CD4-positive, alpha-beta T cell treated with Interleukin-4 for 4 hours (primary cell): Measurements from ENCODE around the gene SNX8.
"Not testable (repeated sequence)": the region's sequence is repeated elsewhere in the genome, so short reads cannot be mapped to it uniquely, and the experiment has no call there.

Experiments
- DNase-seq: peaks from one replicate; pipeline ENCODE4 v3.0.0-alpha.2; 2020

SNX8 gene

GRCh38 chr7:2289621-2290020, 24.6 kb downstream of the SNX8 start:
- DNase-seq = no peak

- no peak for DNase-seq
These were observed 25.1 kb downstream of the SNX8 start for GRCh38 chr7:2289111-2289586.

- DNase-seq = no peak
These were observed 25.7 kb downstream of the SNX8 start for GRCh38 chr7:2288503-2288902.

GRCh38 chr7:2287745-2288144, 26.5 kb downstream of the SNX8 start:
- DNase-seq = no peak

- no peak for DNase-seq
These were observed 31.2 kb downstream of the SNX8 start for GRCh38 chr7:2283074-2283473.

- no peak for DNase-seq
These were observed 32.0 kb downstream of the SNX8 start for GRCh38 chr7:2282185-2282751.

- no peak for DNase-seq
These were observed 32.7 kb downstream of the SNX8 start for GRCh38 chr7:2281541-2281940.

- DNase-seq = no peak
These were observed 33.8 kb downstream of the SNX8 start for GRCh38 chr7:2280424-2280823.

- no peak for DNase-seq
These were observed 34.3 kb downstream of the SNX8 start for GRCh38 chr7:2279896-2280295.

GRCh38 chr7:2278026-2278425, 36.2 kb downstream of the SNX8 start:
- DNase-seq = no peak

- no peak for DNase-seq
These were observed 38.1 kb downstream of the SNX8 start for GRCh38 chr7:2276107-2276506.

GRCh38 chr7:2275101-2275500, 39.1 kb downstream of the SNX8 start:
- DNase-seq = no peak

- no peak for DNase-seq
These were observed 39.6 kb downstream of the SNX8 start for GRCh38 chr7:2274666-2275065.

- no peak for DNase-seq
These were observed 40.4 kb downstream of the SNX8 start for GRCh38 chr7:2273866-2274265.

- no peak for DNase-seq
These were observed 42.2 kb downstream of the SNX8 start for GRCh38 chr7:2272031-2272430.

GRCh38 chr7:2271273-2272026, 42.8 kb downstream of the SNX8 start:
- no peak for DNase-seq

GRCh38 chr7:2270495-2270894, 43.7 kb downstream of the SNX8 start:
- DNase-seq = no peak

- DNase-seq = no peak
These were observed 44.2 kb downstream of the SNX8 start for GRCh38 chr7:2269991-2270460.

GRCh38 chr7:2269089-2269990, 44.9 kb downstream of the SNX8 start:
- DNase-seq = not testable (repeated sequence)

- DNase-seq = no peak
These were observed 47.3 kb downstream of the SNX8 start for GRCh38 chr7:2266911-2267310.

- DNase-seq = no peak
These were observed 50.1 kb downstream of the SNX8 start for GRCh38 chr7:2264158-2264557.

GRCh38 chr7:2263176-2263575, 51.1 kb downstream of the SNX8 start:
- DNase-seq = no peak

- no peak for DNase-seq
These were observed 52.6 kb downstream of the SNX8 start for GRCh38 chr7:2261611-2262010.

- DNase-seq = no peak
These were observed 53.4 kb downstream of the SNX8 start for GRCh38 chr7:2260820-2261219.
